Measurements from ENCODE around the gene IL11RA. TPM values are rescaled to one million over a fixed set of nuclear protein-coding genes. Genes with fewer than 3 reads are reported as not detected.

Gene IL11RA
- polyA plus RNA-seq, 10 donors = 92.2 to 164 (median 110) TPM

Other genes starting within 250 kb of the IL11RA start
- gene FAM219A, start 193.6 kb upstream of the IL11RA start, polyA plus RNA-seq (ENCODE audit: insufficient read length in 10 of 10) = 10 to 100 TPM in 8 of 10 donors, 1 to 10 TPM in 2; 9.8 to 15.0 (median 11.8) TPM
- under 1 TPM in 2 of 10 donors, not detected in 8; 0.23 to 0.30 TPM for gene DNAI1, start 193.4 kb upstream of the IL11RA start, polyA plus RNA-seq (ENCODE audit: insufficient read length in 10 of 10)
- gene ENHO, start 129.2 kb upstream of the IL11RA start, polyA plus RNA-seq (ENCODE audit: insufficient read length in 10 of 10) = 1 to 10 TPM; 2.5 to 5.2 (median 3.4) TPM
- 10 to 100 TPM; 24.5 to 98.6 (median 54.8) TPM for gene CNTFR, start 62.5 kb upstream of the IL11RA start, polyA plus RNA-seq (ENCODE audit: insufficient read length in 10 of 10)
- 10 to 100 TPM; 15.3 to 22.3 (median 18.5) TPM for gene RPP25L, start 40.1 kb upstream of the IL11RA start, polyA plus RNA-seq (ENCODE audit: insufficient read length in 10 of 10)
- gene DCTN3, start 31.7 kb upstream of the IL11RA start, polyA plus RNA-seq (ENCODE audit: insufficient read length in 10 of 10) = 10 to 100 TPM; 53.7 to 75.6 (median 66.5) TPM
- under 1 TPM in 5 of 10 donors, not detected in 5; 0.11 to 0.24 (median 0.18) TPM for gene ARID3C, start 23.1 kb upstream of the IL11RA start, polyA plus RNA-seq (ENCODE audit: insufficient read length in 10 of 10)
- gene SIGMAR1, start 14.4 kb upstream of the IL11RA start, polyA plus RNA-seq (ENCODE audit: insufficient read length in 10 of 10) = 10 to 100 TPM; 35.5 to 60.7 (median 47.0) TPM
- gene GALT, start 5.5 kb upstream of the IL11RA start, polyA plus RNA-seq (ENCODE audit: insufficient read length in 10 of 10) = 10 to 100 TPM; 28.2 to 48.1 (median 33.9) TPM
- under 1 TPM in 9 of 10 donors, not detected in 1; 0.47 to 0.95 (median 0.78) TPM for gene CCL27, start 10.5 kb downstream of the IL11RA start, polyA plus RNA-seq (ENCODE audit: insufficient read length in 10 of 10)
- gene CCL19, start 39.1 kb downstream of the IL11RA start, polyA plus RNA-seq (ENCODE audit: insufficient read length in 10 of 10) = 10 to 100 TPM in 1 of 10 donors, 1 to 10 TPM in 3, not detected in 6; 1.5 to 12.3 (median 6.0) TPM
- 10 to 100 TPM in 9 of 10 donors, 1 to 10 TPM in 1; 4.1 to 58.5 (median 26.1) TPM for gene CCL21, start 58.0 kb downstream of the IL11RA start, polyA plus RNA-seq (ENCODE audit: insufficient read length in 10 of 10)